ENCODE data around the gene MAP3K14. TPM values are rescaled to one million over a fixed set of nuclear protein-coding genes. Genes with fewer than 3 reads are reported as not detected.

MAP3K14 gene
- total RNA-seq, 1 experiment from 2014 or later, result 7.8 TPM

DNA sequence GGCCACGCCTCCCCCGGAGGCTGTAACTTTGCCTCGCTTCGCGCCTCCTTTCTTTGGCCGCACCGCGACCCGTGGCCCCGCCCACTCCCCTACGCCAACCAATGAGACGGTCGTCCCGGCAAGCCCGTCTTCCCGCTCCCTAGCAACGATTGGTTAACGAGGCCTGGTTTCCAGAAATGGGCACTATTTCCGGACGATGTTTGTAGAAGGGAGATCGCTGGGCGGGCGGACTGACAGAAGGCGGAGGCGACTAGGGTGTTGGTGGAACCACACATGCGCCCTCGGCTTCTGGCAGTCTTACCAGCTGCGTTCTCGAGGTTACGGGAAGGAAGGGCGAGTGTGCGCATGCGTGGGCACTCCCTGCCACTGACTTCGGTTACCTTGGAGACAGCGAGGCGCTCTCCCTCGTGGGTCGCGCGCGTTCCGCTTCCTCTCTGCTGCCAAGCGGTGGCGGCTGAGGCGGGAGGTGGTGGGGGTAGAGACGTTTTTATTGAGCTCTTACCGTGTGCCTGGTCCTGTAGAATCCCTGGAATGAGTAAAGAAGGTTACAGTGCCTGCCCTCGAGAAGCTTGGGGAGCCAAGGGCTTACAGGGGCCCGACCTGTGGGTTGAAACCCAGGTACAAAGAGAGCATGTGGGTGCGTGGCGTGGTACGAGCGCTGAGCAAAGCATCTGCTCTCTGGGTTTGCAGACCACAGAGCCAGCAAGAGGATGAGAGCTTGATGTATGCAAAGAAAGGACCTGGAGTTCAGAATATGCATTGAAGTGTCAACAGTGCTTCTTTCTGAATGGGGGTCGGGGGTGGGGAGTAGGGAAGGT lies 500 bp upstream of the MAP3K14 start:
- no peaks in the 10 kb centered on the region for H4K20me1 ChIP-seq (ENCODE audit: control insufficient read depth, insufficient read depth, insufficient read length)

More for the DNA sequence above, 500 bp upstream of the MAP3K14 start:
- Histone ChIP-seq H3K4me1 (ENCODE audit: insufficient read depth, low read length) (peaks cover 3% of the 10 kb centered on the region; the same call in 1 of the 2 replicates), H2BK20ac (ENCODE audit: low read depth, low read length, poor library complexity, severe bottlenecking) (no peak overlapping the region), H2BK15ac (ENCODE audit: low read depth, low read length) (no peak overlapping the region), H3K9ac (ENCODE audit: extremely low read depth, insufficient read length, low read length) (peak overlapping the region; percentile 12), H3K27ac (ENCODE audit: insufficient read length, low read depth, low read length) (no peak overlapping the region), H3K14ac (ENCODE audit: insufficient read depth, low read length) (no peak overlapping the region), H3K56ac (ENCODE audit: insufficient read length, low read depth, low read length) (no peak overlapping the region), H3K4ac (ENCODE audit: low read depth, low read length) (no peak overlapping the region), H3K9me3 (ENCODE audit: control insufficient read depth, low read depth, low read length) (no peaks in the 10 kb centered on the region), H3K23me2 (ENCODE audit: insufficient read length, low read depth, low read length, poor library complexity, severe bottlenecking) (peaks cover 11% of the 10 kb centered on the region), H3K79me1 (ENCODE audit: insufficient read depth, low read depth, low read length, poor library complexity, severe bottlenecking) (no peaks in the 10 kb centered on the region), H2BK5ac (ENCODE audit: insufficient read length, low read length) (no peak overlapping the region), H4K5ac (ENCODE audit: insufficient read length, low read depth, low read length) (no peak overlapping the region), H3K27me3 (ENCODE audit: insufficient read depth, low read length) (no peaks in the 10 kb centered on the region; the same call in 1 of the 2 replicates), H3T11ph (ENCODE audit: low read length) (no peak overlapping the region), H3K18ac (ENCODE audit: insufficient read length, low read depth, low read length) (no peak overlapping the region), H2AFZ (ENCODE audit: low read length) (no peak overlapping the region), H3K4me2 (ENCODE audit: insufficient read depth, insufficient read length, low read length) (peak overlapping the region; percentile 88), H4K8ac (replicated peaks; ENCODE audit: insufficient read length, low read depth, low read length) (no peak overlapping the region), H4K91ac (ENCODE audit: insufficient read length, low read depth, low read length) (no peak overlapping the region), H3K79me2 (ENCODE audit: insufficient read depth, low read length) (peaks cover 7% of the 10 kb centered on the region; the same call in 1 of the 2 replicates), H2AK5ac (ENCODE audit: insufficient read length, low read length) (no peak overlapping the region), H3K23ac (ENCODE audit: insufficient read length, low read depth, low read length) (no peak overlapping the region), H2BK120ac (ENCODE audit: low read depth, low read length, poor library complexity, severe bottlenecking) (no peak overlapping the region), H2BK12ac (ENCODE audit: insufficient read length, low read depth, low read length) (no peak overlapping the region)
- peak; percentile 100 for DNase-seq
- H3K27me3 Mint-ChIP-seq (ENCODE audit: low read depth), result peaks cover 12% of the 10 kb centered on the region
- no peaks in the 10 kb centered on the region for H3K36me3 Mint-ChIP-seq (ENCODE audit: insufficient read depth in 1 of 3, low read depth in 3 of 3)
- TF ChIP-seq, protein P1, sequence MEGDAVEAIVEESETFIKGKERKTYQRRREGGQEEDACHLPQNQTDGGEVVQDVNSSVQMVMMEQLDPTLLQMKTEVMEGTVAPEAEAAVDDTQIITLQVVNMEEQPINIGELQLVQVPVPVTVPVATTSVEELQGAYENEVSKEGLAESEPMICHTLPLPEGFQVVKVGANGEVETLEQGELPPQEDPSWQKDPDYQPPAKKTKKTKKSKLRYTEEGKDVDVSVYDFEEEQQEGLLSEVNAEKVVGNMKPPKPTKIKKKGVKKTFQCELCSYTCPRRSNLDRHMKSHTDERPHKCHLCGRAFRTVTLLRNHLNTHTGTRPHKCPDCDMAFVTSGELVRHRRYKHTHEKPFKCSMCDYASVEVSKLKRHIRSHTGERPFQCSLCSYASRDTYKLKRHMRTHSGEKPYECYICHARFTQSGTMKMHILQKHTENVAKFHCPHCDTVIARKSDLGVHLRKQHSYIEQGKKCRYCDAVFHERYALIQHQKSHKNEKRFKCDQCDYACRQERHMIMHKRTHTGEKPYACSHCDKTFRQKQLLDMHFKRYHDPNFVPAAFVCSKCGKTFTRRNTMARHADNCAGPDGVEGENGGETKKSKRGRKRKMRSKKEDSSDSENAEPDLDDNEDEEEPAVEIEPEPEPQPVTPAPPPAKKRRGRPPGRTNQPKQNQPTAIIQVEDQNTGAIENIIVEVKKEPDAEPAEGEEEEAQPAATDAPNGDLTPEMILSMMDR (conservative IDR thresholded peaks at IDR 0.05), result no peak
- H3K9me3 Mint-ChIP-seq, result no peaks in the 10 kb centered on the region
- H3K27ac Mint-ChIP-seq, result peak overlapping the region; percentile 94 to 96 (median 96); a peak in 6 of 7 replicates
- H3K4me1 Mint-ChIP-seq, result peaks cover 26 to 28% of the 10 kb centered on the region in 2 experiments
- no CpG with 5 or more reads among the region's 54 CpGs for WGBS (ENCODE audit: extremely low coverage, insufficient read length, low lambda C conversion rate)
- peak overlapping the region; percentile 81 to 93 for H3K4me3 Mint-ChIP-seq
